Body of pancreas (tissue), 4 donors: Measurements from ENCODE around the gene CLDN1. TPM values are rescaled to one million over a fixed set of nuclear protein-coding genes. Genes with fewer than 3 reads are reported as not detected.

Experiments
- ATAC-seq: fragments of 150-250 bp; one replicate; pipeline ENCODE4 v1.9.1; 2016
- DNase-seq, 4 donors: peaks; one replicate each; pipeline ENCODE4 v3.0.0-alpha.2; 2019
- H3K27ac ChIP-seq, 4 donors: fragments of 200-600 bp; sonication (generic); 1 replicate in 3 of 4; 2 replicates in 1 of 4; pipeline versions ENCODE4 v1.5.1 to v1.6.1; 2016 to 2019; ENCODE audit warnings: mild to moderate bottlenecking in 1 of 4, mixed read lengths in 1 of 4, moderate library complexity in 1 of 4
- H3K27me3 ChIP-seq, 2 donors: fragments of 200-600 bp; sonication (generic); one replicate each; pipeline ENCODE4 v1.6.0; 2016; ENCODE audit warnings: mild to moderate bottlenecking in 1 of 2
- H3K36me3 ChIP-seq, 2 donors: fragments of 200-600 bp; sonication (generic); replicated peaks in 1 of 2; 2 replicates each; pipeline ENCODE4 v1.5.1; 2016; ENCODE audit warnings: low read depth in 2 of 2; ENCODE audit not compliant: insufficient read depth in 1 of 2
- H3K4me1 ChIP-seq: fragments of 200-600 bp; sonication (generic); one replicate; pipeline ENCODE4 v1.6.0; 2016
- H3K4me3 ChIP-seq, 2 donors: fragments of 200-600 bp; sonication (generic); 1 replicate in 1 of 2; 2 replicates in 1 of 2; pipeline ENCODE4 v1.5.1; 2016 to 2019
- H3K9me3 ChIP-seq, 3 donors: fragments of 200-600 bp; sonication (generic); 1 replicate in 2 of 3; 2 replicates in 1 of 3; pipeline ENCODE4 v1.5.1; 2016
- CTCF ChIP-seq, 7 experiments: fragments of 450-650 bp in 4 of 7; fragments of 200-600 bp in 3 of 7; sonication (generic) in 3 of 7; IDR thresholded peaks; one replicate each; pipeline ENCODE4 v1.5.1; 2016 to 2019; ENCODE audit warnings: antibody characterized with exemption in 7 of 7
- POLR2A ChIP-seq, 3 donors: fragments of 450-650 bp; IDR thresholded peaks; one replicate each; pipeline ENCODE4 v1.6.1; 2016; ENCODE audit warnings: antibody characterized with exemption in 3 of 3, mild to moderate bottlenecking in 2 of 3
- WGBS, 2 donors: methylation state at CpG; one replicate each; pipeline ENCODE4 v1.1.5; 2017; 5-methylcytosine and 5-hydroxymethylcytosine counted together
- intact Hi-C: fragments of 100-400 bp; cut with DNase I; formaldehyde crosslinking; loops from one replicate; pipeline ENCODE4 v1.15.1; 2023
- total RNA-seq, 2 donors: library from RNA; depleted of rRNA; stranded (reverse); fragments of >200 nt; gene quantifications; one replicate each; pipeline ENCODE4 v1.1.0, GENCODE V29; 2016

CLDN1 gene
- total RNA-seq, 2 donors from 2014 or later: 33.3 to 57.9 TPM

- WGBS, 2 donors: 74 to 87% methylated on average over 5 of the region's 5 CpGs
- H3K4me1 ChIP-seq: no peaks in the 10 kb centered on the region
- TF ChIP-seq CTCF (IDR thresholded peaks at IDR 0.05) (no peak), POLR2A (IDR thresholded peaks at IDR 0.05) (no peak)
- no peak for DNase-seq
- no peak overlapping the region for H3K4me3 ChIP-seq
- no peaks in the 10 kb centered on the region for H3K27me3 ChIP-seq
- H3K36me3 ChIP-seq: no peaks in the 10 kb centered on the region
- intact Hi-C loops: no loop called here
- H3K27ac ChIP-seq: no peak overlapping the region
- no peak for ATAC-seq
- H3K9me3 ChIP-seq: no peaks in the 10 kb centered on the region
These were observed 15.1 kb upstream of the CLDN1 start for GRCh38 chr3:190337301-190337700.

- Histone ChIP-seq H3K36me3 (no peaks in the 10 kb centered on the region), H3K27ac (no peak overlapping the region), H3K4me3 (no peak overlapping the region), H3K9me3 (no peaks in the 10 kb centered on the region), H3K27me3 (no peaks in the 10 kb centered on the region), H3K4me1 (no peaks in the 10 kb centered on the region)
- TF ChIP-seq POLR2A (IDR thresholded peaks at IDR 0.05): no peak
- no peak for TF ChIP-seq CTCF (IDR thresholded peaks at IDR 0.05)
- ATAC-seq: no peak
- intact Hi-C loops: no loop called here
- DNase-seq: no peak
- WGBS, 2 donors: 78 to 85% methylated on average over 3 of the region's 3 CpGs
These were observed 14.4 kb upstream of the CLDN1 start for GRCh38 chr3:190336516-190337189.

GRCh38 chr3:190333961-190334360 lies 11.7 kb upstream of the CLDN1 start:
- H3K27ac ChIP-seq: no peak overlapping the region
- no peaks in the 10 kb centered on the region for H3K9me3 ChIP-seq
- no peak for TF ChIP-seq POLR2A (IDR thresholded peaks at IDR 0.05)
- no peak for TF ChIP-seq CTCF (IDR thresholded peaks at IDR 0.05)
- peaks cover 13% of the 10 kb centered on the region for H3K4me1 ChIP-seq
- 69 to 70% methylated on average over 1 of the region's 1 CpG for WGBS, 2 donors
- intact Hi-C loops: no loop called here
- no peak overlapping the region for H3K4me3 ChIP-seq
- ATAC-seq (no peak), DNase-seq (no peak)
- no peaks in the 10 kb centered on the region for H3K36me3 ChIP-seq
- H3K27me3 ChIP-seq: no peaks in the 10 kb centered on the region

GRCh38 chr3:190330936-190331734 lies 8.9 kb upstream of the CLDN1 start:
- ATAC-seq (no peak), DNase-seq (no peak)
- intact Hi-C loops: no loop called here
- H3K4me1 ChIP-seq: peaks cover 13% of the 10 kb centered on the region
- H3K4me3 ChIP-seq: no peak overlapping the region
- H3K9me3 ChIP-seq: no peaks in the 10 kb centered on the region
- H3K27ac ChIP-seq: no peak overlapping the region
- no peaks in the 10 kb centered on the region for H3K27me3 ChIP-seq
- TF ChIP-seq POLR2A (IDR thresholded peaks at IDR 0.05) (no peak), CTCF (IDR thresholded peaks at IDR 0.05) (no peak)
- no peaks in the 10 kb centered on the region for H3K36me3 ChIP-seq
- 58 to 68% methylated on average over 3 of the region's 3 CpGs for WGBS, 2 donors
